HUDEP-2 (cell line): ENCODE measurements around the gene FAM20C.
"Not testable (repeated sequence)": the region's sequence is repeated elsewhere in the genome, so short reads cannot be mapped to it uniquely, and the experiment has no call there.

Experiments
- DNase-seq, 76 experiments: peaks; one replicate each; lab custom pipeline; 2025; ENCODE audit not compliant: unreplicated experiment in 76 of 76; lab: John Stamatoyannopoulos, UW

FAM20C gene

DNA sequence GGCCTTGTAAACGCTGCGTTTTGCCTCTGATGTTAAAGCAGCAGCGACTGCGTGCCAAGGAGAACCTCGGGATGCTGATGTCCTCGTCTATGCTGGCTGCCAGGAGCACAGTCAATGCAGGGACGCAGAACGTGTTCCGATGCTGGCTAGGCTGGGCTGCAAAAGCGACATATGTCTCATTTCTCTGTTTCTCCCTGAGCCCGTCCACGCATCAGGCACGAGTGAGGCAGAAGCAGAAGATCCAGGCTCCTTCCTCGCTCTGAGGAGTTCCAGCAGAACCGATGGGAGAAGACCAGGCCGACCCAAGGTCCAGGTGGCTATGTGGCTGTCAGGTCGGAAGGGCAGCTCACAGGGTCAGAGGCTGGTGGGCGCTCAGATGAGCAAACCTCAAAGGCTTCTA, 93.9 kb downstream of the FAM20C start:
- DNase-seq: no peak

DNA sequence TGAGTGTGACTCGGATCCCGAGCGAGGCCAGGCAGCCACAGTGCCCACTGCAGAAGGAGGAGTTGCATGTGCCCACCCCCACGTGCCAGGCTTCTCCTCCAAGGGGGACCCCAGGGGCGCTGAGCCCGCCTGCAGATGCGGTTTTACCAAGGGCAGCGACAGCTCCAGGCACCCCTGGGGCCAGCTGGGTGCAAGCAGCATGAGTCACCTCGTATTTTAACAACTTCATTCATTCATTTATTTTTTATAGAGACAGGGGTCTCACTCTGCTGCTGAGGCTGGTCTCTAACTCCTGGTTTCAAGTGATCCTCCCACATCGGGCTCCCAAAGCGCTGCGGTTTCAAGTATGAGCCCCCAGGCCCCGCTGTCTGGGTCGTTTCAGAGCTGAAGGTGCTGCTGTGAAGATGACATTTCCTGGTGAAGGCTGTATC, 96.3 kb downstream of the FAM20C start:
- DNase-seq: no peak

- no peak for DNase-seq
These were observed 96.9 kb downstream of the FAM20C start for GRCh38 chr7:289209-289755.

GRCh38 chr7:289756-290553, 97.6 kb downstream of the FAM20C start, which contains the start of gene FOXL3:
Gene FOXL3 (plus strand): TSS chr7:290170. CDS start chr7:290170, 0 bp downstream.
- no peak for DNase-seq

DNA sequence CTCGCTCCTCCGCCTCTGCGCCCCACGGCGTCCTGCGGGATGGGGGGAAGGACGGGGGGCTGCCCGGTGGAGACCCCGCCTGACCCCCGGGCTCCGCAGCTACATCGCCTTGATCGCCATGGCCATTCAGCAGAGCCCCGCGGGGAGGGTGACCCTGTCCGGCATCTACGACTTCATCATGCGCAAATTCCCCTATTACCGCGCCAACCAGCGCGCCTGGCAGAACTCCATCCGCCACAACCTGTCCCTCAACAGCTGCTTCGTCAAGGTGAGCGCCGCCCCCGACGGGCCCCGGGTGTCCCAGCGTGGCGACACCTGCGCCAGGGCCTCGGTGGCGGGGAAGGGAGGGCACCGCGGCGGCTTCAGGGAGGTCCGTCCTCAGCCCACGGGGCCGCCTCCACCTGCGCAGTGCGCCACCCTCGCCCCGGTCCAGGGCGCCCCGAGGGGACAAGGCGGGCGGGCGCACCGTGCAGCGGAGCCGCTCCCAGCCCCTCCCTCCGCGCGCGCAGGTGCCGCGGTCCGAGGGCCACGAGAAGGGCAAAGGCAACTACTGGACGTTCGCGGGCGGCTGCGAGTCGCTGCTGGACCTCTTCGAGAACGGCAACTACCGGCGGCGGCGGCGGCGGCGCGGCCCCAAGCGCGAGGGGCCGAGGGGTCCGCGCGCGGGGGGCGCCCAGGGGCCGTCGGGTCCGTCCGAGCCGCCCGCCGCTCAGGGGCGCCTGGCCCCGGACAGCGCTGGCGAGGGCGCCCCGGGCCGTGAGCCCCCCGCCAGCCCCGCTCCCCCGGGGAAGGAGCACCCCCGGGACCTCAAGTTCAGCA, 98.4 kb downstream of the FAM20C start:
- no peak for DNase-seq

DNA sequence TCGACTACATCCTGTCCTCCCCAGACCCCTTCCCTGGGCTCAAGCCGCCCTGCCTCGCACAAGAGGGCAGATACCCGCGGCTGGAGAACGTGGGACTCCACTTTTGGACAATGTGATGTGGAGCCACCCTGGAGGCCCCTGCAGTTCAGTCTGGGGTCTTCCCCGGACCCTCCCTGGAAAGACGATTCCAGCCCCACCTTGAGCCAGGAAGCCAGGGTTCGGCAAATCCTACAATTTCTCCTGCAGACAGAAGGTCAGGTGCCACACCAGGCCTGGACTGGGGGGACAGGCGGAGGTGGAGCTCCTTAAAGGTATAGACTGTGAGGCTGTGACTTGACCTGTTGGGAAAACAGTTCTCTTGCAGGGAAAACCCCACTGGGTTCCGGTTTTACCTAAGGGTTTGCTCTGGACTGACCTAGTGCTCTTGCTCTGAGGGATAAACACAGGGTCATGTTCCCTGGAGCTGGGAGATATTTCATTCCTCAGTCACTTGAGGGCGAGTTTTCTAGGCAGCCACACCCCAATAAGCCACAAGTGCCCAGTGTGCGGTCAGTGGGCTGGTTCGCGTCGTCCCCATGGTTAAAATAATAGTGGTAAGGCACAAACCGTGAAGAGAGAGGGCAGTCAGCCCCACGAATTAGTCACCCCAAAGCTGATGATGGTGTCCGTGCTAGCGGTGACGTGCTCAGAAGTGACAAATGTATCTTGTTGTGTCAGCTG, 99.2 kb downstream of the FAM20C start:
- no peak for DNase-seq

GRCh38 chr7:292226-292625, 99.9 kb downstream of the FAM20C start:
- no peak for DNase-seq

GRCh38 chr7:292826-293225, 100.5 kb downstream of the FAM20C start:
- DNase-seq: no peak

DNA sequence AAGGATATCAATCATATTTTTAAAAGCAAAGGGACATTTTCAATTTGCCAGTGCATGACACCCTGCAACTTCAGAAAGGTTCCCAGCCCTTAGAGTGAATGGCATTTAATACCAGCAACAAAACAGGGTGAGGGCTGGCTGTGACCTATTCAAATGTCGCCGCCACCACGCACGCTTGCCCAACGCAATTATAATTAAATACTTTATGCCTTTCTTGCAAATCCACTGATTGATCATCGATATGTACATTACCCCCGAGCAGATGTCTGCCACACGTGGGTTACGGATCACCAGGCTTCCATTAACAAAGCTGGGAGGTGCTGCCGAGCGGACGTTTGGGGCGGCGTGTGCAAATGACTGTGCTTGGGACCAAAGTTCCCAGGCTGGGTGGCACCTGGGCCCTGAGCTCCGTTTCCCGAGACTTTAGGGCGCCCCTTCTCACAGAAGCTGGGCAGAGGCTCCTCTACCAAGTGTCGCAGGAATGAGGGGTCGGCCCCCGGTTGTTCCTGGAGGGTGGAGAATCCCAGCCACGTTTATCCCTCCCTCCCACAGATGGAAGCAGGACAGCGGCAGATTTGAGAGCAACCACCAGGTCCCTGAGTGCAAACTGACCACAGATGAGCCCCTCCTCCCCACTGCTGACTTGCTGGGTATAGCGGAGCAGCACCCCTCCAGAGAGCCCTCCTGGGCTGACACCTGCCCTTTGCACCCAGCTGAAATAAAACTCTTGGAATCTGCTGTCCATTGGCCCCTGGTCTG, 101.5 kb downstream of the FAM20C start:
- DNase-seq: no peak

DNA sequence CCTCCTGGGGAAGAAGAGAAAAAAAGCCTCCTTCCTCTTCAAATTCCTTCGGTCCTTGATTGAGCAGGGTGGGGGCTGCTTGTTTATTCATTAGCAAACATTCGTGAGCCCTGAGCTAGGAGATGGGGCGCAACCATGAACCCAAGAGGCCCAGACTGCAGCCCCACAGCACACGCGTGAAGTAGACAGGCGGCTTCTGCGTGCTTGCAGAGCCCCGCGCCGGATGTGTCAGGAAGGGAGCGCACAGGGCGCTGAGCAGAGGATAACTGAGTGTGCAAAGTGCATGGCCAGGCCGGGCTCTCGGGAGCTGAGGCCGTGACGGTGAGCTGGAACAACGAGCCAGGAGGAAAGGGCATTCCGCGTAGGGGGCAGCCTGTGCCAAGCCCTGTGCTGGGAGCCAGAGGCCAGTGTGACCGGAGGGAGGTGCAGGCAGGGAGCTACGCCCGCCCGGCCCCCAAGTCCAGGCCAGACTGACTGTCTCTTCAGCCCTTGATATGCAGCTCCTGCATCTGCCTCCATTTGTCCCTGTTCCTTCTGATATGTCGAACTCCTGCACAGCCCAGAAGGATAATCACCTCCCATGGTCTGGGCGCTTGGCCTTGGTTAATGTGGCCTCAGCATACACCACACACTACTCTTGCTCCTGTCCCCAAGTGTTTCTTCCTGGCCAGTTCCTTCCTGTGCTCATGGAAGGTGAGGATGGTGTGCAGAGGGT, 102.2 kb downstream of the FAM20C start:
- no peak for DNase-seq

- no peak for DNase-seq
These were observed 103.1 kb downstream of the FAM20C start for GRCh38 chr7:295155-296154.

DNA sequence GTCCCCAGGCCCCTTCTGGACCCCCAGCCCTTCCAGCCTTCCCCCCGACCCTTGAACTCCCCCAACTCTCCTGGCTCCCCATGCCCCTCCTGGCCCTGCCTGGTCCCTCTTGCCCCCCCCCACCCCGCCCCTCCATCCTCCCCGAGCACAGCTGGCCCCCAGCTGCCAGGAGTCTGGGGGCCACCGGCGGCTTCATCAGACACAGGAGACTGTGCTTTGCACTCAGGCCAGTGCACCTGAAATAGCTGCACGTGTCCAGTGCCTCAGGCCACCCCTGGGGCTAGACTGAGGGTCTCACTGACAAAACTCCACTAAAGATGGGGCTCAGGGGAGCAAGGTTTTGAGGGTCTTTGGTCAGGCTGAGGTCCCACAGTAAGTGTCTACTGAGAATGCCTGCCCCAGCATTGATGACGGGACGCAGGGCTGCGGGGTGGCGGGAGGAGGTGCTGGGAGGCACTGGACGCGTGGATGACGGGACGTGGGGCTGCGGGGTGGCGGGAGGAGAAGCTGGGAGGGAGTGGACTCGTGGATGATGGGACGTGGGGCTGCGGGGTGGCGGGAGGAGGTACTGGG, 104.1 kb downstream of the FAM20C start:
- no peak for DNase-seq

DNA sequence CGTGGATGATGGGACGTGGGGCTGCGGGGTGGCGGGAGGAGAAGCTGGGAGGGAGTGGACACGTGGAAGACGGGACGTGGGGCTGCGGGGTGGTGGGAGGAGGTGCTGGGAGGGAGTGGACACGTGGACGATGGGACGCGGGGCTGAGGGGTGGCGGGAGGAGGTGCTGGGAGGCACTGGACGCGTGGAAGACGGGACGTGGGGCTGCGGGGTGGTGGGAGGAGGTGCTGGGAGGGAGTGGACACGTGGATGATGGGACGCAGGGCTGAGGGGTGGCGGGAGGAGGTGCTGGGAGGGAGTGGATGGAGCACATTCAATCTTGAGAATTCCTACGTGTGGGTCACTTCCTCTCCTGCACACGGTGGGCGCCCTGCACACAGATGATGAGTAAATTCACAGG, 104.8 kb downstream of the FAM20C start:
- DNase-seq: not testable (repeated sequence)

DNA sequence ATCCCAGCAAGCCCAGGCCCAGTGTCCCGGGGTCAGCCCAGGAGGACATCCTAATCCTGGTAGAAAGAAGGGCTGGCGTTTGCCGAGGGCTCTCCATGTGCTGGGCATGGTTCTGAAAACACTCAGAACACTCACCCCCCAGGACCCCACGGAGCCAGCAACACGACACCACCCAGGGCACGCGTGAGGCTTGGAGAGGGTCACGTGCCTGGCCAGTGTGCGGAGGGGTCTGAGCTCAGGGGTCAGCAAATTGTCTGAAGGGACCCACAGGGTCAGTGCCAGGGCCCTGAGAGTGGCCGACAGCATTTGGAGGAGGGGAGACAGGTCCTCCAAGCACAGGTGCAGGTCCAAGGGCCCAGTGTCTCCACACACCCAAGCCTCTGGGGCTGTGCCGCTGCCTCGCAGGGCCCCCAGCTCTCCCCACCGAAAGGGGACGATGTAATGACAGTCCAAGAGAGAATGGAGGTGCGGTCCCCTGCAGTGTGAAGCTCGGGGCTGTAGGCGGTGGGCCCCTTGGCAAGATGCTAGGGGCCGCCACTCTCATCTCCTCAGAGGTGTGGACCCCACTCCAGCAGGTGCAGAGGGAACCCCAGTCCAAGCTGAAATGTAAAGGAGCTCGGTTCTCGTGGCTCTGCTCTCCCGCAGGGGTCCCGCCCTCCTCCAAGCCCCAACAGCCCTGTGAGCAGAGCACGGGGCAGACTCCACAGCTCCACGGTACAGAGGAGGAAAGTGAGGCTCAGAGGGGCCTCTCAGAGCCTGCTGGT, 105.4 kb downstream of the FAM20C start:
- no peak for DNase-seq

DNA sequence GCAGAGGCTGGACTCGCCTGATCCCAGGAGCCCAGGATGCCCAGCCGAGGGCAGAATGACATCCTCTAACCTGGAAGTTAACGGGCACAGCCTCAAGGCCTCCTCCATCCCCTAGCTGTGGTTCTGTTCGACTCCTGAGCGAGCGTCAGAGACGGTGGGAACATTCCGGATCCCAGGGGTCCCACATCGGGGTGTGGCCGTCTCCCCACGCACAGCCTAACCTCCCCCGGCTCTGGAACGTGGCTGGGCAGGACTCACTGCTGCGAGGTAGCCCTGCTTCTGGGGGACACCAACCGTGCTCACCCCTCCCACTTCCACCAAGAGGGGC, 106.0 kb downstream of the FAM20C start:
- no peak for DNase-seq

DNA sequence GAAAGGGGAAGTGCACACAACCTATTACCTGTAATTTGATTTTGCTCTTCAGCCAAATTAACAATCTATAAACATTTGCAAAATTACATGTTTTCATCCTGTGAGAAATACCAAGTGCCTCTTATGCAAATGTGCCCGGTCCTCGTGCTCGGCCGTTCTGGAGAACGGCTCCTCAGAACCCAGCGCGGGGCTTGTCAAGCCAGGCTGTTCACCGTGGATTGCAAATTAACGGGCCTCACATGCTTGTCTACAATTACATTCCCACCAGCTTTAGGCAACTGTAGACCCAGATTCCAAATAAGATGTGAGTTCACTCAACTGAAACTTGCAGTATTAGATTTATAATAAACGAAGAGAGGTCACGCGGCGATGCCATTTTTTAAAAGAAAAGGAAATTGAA, 106.4 kb downstream of the FAM20C start:
- DNase-seq: no peak

DNA sequence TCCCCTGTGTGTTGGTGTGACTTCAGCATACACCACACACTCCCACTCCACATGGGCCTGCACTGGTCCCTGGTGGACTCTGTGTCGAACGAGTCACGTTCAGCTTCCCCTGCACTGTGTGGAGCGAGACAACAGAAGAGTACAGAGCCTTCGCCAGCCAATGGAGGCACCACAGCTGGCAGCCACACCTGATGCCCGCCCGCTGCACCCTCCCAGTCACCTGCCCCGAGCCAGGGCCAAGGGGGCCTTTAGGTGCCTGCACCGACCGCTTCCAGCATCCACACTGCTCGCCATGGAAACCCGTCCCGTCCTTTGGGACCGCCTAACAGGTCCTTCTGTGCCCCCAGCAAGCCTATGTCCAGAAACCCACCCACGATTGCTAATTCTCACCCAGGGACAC, 106.8 kb downstream of the FAM20C start:
- no peak for DNase-seq
